Keratinocyte (primary cell): ENCODE data around the gene TMTC2.

ENCODE experiments used
- CTCF ChIP-seq, 3 experiments: IDR thresholded peaks in 1 of 3; conservative IDR thresholded peaks in 1 of 3; optimal IDR thresholded peaks in 1 of 3; 2 replicates in 2 of 3; 3 replicates in 1 of 3; pipeline versions ENCODE3 to v1.5.1; 2011; ENCODE audit warnings: low read length in 3 of 3, mild to moderate bottlenecking in 3 of 3, moderate library complexity in 2 of 3, control low read depth in 1 of 3, inconsistent platforms in 1 of 3; ENCODE audit not compliant: insufficient read depth in 2 of 3; ENCODE audit errors: extremely low read depth in 1 of 3
- EZH2 ChIP-seq: IDR thresholded peaks from one replicate; pipeline ENCODE4 v1.6.1; 2012; ENCODE audit warnings: inconsistent platforms, mild to moderate bottlenecking, low read length, moderate library complexity

DNA sequence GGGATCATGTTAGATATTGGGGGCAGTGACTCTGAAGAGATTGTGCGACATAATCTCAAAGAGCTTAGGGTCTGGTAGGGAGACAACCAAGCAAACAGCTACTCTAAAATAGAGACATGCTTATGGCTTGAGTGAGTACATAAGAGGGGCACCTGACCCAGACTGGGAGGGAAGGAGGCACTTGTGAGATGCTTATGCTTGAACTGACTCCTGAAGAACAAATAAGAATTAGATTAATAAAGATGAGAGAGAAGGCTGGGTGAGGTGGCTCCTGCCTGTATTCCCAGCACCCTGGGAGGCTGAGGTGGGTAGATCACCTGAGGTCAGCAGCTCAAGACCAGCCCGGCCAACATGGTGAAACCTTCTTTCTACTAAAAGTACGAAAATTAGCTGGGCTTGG lies 19.1 kb downstream of the TMTC2 start:
- TF ChIP-seq EZH2 (no peak), CTCF (optimal IDR thresholded peaks at IDR 0.05 in 1 of 3, IDR thresholded peaks at IDR 0.05 in 1 of 3, conservative IDR thresholded peaks at IDR 0.05 in 1 of 3; ENCODE audit: extremely low read depth in 1 of 3, insufficient read depth in 2 of 3, low read length in 3 of 3) (no peak)
